HCT116 (cell line): ENCODE measurements around the gene SRL. TPM values are rescaled to one million over a fixed set of nuclear protein-coding genes. Genes with fewer than 3 reads are reported as not detected.

Experiments
- ATAC-seq: fragments of 200-7000 bp; cut with Tn5 transposase; 2 replicates; pipeline ENCODE4 v1.9.1; 2020; ENCODE audit warnings: mild to moderate bottlenecking, moderate library complexity
- BruUV-seq: library from RNA; stranded (reverse); fragments of 400-500 nt; replicated peaks from 2 replicates; lab custom pipeline; 2021; lab: Mats Ljungman, UMichigan
- CTCF ChIA-PET: fragments of 300-600 bp; sonication (Branson Sonifier 250); formaldehyde crosslinking; loops from one replicate; lab custom pipeline; 2021; ENCODE audit warnings: antibody characterized with exemption; lab: Charles Lee
- POLR2A ChIA-PET: fragments of 300-600, 350-600 bp; sonication (Branson Sonifier 250); formaldehyde crosslinking; loops from one replicate; lab custom pipeline; 2021; ENCODE audit warnings: antibody characterized with exemption; lab: Charles Lee
- RAD21 ChIA-PET, 2 experiments: fragments of 300-600 bp; sonication (Branson Sonifier 250); formaldehyde crosslinking; loops; one replicate each; lab custom pipeline; 2023; ENCODE audit warnings: low total read pairs in 2 of 2; ENCODE audit not compliant: uncharacterized antibody in 2 of 2, unreplicated experiment in 2 of 2, low non-redundant PET in 1 of 2; lab: Charles Lee
- DNase-seq: peaks from one replicate; pipeline ENCODE4 v3.0.0-alpha.2; 2010; ENCODE audit warnings: low read depth, low spot score
- H2AFZ ChIP-seq: fragments of 200-600 bp; shearing (Covaris generic), sonication (generic); 2 replicates; pipeline ENCODE4 v1.6.1; 2017; ENCODE audit warnings: low read depth, mixed run types, mixed read lengths, antibody characterized with exemption, low read length; ENCODE audit not compliant: poor library complexity, severe bottlenecking
- H3K27ac ChIP-seq: 2 replicates; pipeline ENCODE4 v1.5.1; 2012; ENCODE audit warnings: low read depth, low read length
- H3K27me3 ChIP-seq: fragments of 200-600 bp; sonication (generic); 2 replicates; pipeline ENCODE4 v1.6.1; 2016; ENCODE audit warnings: mixed run types, low read length, mixed read lengths; ENCODE audit not compliant: insufficient read depth
- H3K36me3 ChIP-seq, 2 experiments: fragments of 200-500 bp in 1 of 2; fragments of 200-600 bp in 1 of 2; sonication (Bioruptor generic) in 1 of 2; sonication (generic) in 1 of 2; 2 replicates each; pipeline versions ENCODE4 v1.5.1 to v1.6.1; 2014 to 2016; ENCODE audit warnings: low read length in 2 of 2, inconsistent platforms in 1 of 2, mixed read lengths in 1 of 2, mixed run types in 1 of 2; ENCODE audit not compliant: insufficient read depth in 2 of 2, control insufficient read depth in 1 of 2
- H3K4me1 ChIP-seq, 2 experiments: fragments of 200-600 bp in 1 of 2; sonication (generic) in 1 of 2; 2 replicates each; pipeline versions ENCODE4 v1.5.1 to v1.6.1; 2012 to 2017; ENCODE audit warnings: low read length in 2 of 2, inconsistent platforms in 1 of 2, mild to moderate bottlenecking in 1 of 2, mixed read lengths in 1 of 2, mixed run types in 1 of 2, moderate library complexity in 1 of 2; ENCODE audit not compliant: insufficient read depth in 2 of 2, control insufficient read depth in 1 of 2
- H3K4me2 ChIP-seq: fragments of 200-600 bp; sonication (generic); 2 replicates; pipeline ENCODE4 v1.6.1; 2017; ENCODE audit warnings: mixed run types, low read length, mixed read lengths
- H3K4me3 ChIP-seq, 2 experiments: fragments of 200-600 bp in 1 of 2; sonication (generic) in 1 of 2; replicated peaks in 1 of 2; 2 replicates each; pipeline ENCODE4 v1.5.1; 2011 to 2016; ENCODE audit warnings: low read length in 2 of 2, control low read depth in 1 of 2, low read depth in 1 of 2, mild to moderate bottlenecking in 1 of 2, mixed read lengths in 1 of 2, mixed run types in 1 of 2
- H3K79me2 ChIP-seq: fragments of 200-600 bp; sonication (generic); 2 replicates; pipeline ENCODE4 v1.6.1; 2017; ENCODE audit warnings: mild to moderate bottlenecking, mixed run types, low read length, moderate library complexity, mixed read lengths; ENCODE audit not compliant: insufficient read depth
- H3K9ac ChIP-seq: fragments of 200-600 bp; sonication (generic); 2 replicates; pipeline ENCODE4 v1.6.1; 2016; ENCODE audit warnings: low read length, mixed read lengths
- H3K9me2 ChIP-seq: fragments of 200-600 bp; sonication (generic), shearing (Covaris generic); 2 replicates; pipeline ENCODE4 v1.6.1; 2017; ENCODE audit warnings: mixed run types, mild to moderate bottlenecking, moderate library complexity; ENCODE audit not compliant: insufficient read depth
- H3K9me3 ChIP-seq, 2 experiments: fragments of 200-500 bp in 1 of 2; fragments of 200-600 bp in 1 of 2; sonication (Bioruptor generic) in 1 of 2; sonication (generic) in 1 of 2; 2 replicates each; pipeline ENCODE4 v1.6.1; 2014 to 2017; ENCODE audit warnings: low read length in 2 of 2, mixed read lengths in 2 of 2, inconsistent platforms in 1 of 2, low read depth in 1 of 2, mild to moderate bottlenecking in 1 of 2, mixed run types in 1 of 2, moderate library complexity in 1 of 2; ENCODE audit not compliant: control insufficient read depth in 1 of 2, insufficient read depth in 1 of 2
- H4K20me1 ChIP-seq: fragments of 200-600 bp; sonication (generic), shearing (Covaris generic); 2 replicates; pipeline ENCODE4 v1.6.1; 2017; ENCODE audit warnings: mixed run types, mild to moderate bottlenecking, moderate library complexity; ENCODE audit not compliant: insufficient read depth
- ELF1 ChIP-seq: IDR thresholded peaks from 2 replicates; pipeline ENCODE4 v1.6.1; 2012; ENCODE audit warnings: low read depth, borderline replicate concordance
- EZH2 ChIP-seq: fragments of 200-600 bp; sonication (generic); IDR thresholded peaks from 2 replicates; pipeline ENCODE4 v1.6.1; 2017; ENCODE audit warnings: antibody characterized with exemption, mixed run types
- JUND ChIP-seq: IDR thresholded peaks from 2 replicates; pipeline ENCODE4 v1.6.1; 2012
- POLR2A ChIP-seq: IDR thresholded peaks from 2 replicates; pipeline ENCODE4 v1.7.0; 2011; ENCODE audit warnings: borderline replicate concordance; ENCODE audit not compliant: insufficient read depth, insufficient read length; ENCODE audit errors: extremely low read depth
- RAD21 ChIP-seq: IDR thresholded peaks from 2 replicates; pipeline ENCODE4 v1.6.1; 2012; ENCODE audit warnings: low read depth, mild to moderate bottlenecking
- SRF ChIP-seq: IDR thresholded peaks from 2 replicates; pipeline ENCODE4 v1.6.1; 2012; ENCODE audit warnings: low read depth
- TCF7L2 ChIP-seq: IDR thresholded peaks from 2 replicates; pipeline ENCODE4 v1.7.0; 2011; ENCODE audit warnings: borderline replicate concordance, inconsistent platforms; ENCODE audit not compliant: insufficient read depth, insufficient read length; ENCODE audit errors: extremely low read depth
- YY1 ChIP-seq: IDR thresholded peaks from 2 replicates; pipeline ENCODE4 v1.6.1; 2011; ENCODE audit warnings: low read length, low read depth, moderate library complexity, mild to moderate bottlenecking; ENCODE audit not compliant: insufficient replicate concordance; ENCODE audit errors: extremely low read depth
- intact Hi-C: fragments of 100-400 bp; cut with micrococcal nuclease; formaldehyde crosslinking; loops from 2 replicates; pipeline ENCODE4 v1.10.0; 2022
- total RNA-seq: library from RNA; stranded (reverse); gene quantifications from one replicate; pipeline ENCODE4 v1.2.1, GENCODE V29; 2021; ENCODE audit not compliant: unreplicated experiment
- TF ChIP-seq, protein P1 (sequence below): IDR thresholded peaks from 2 replicates; pipeline ENCODE4 v1.6.1; 2012; ENCODE audit warnings: low read depth

Gene SRL
- total RNA-seq, 1 experiment from 2014 or later = not detected

DNA sequence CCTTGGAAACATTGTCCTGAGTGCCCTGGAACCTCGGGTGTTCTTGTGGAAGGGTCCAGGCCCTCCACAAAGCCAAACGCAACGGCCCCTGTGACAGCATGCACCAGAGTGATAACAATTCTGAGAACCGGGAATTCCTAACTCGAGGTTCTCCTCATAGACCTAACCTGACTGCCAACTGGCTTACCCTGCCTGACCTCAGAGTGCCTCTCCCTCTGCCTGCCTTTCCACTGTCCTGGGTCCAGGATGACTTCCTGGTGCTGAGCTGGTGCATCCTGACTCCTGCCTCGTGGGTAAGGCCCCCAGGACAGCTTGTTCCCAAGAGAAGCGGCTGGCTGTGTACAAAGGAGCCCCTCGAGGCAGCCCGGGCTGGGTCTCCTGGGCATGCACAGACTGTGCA is 51.8 kb downstream of the SRL start (continued):
- TF ChIP-seq TCF7L2 (no peak), RAD21 (no peak)

DNA sequence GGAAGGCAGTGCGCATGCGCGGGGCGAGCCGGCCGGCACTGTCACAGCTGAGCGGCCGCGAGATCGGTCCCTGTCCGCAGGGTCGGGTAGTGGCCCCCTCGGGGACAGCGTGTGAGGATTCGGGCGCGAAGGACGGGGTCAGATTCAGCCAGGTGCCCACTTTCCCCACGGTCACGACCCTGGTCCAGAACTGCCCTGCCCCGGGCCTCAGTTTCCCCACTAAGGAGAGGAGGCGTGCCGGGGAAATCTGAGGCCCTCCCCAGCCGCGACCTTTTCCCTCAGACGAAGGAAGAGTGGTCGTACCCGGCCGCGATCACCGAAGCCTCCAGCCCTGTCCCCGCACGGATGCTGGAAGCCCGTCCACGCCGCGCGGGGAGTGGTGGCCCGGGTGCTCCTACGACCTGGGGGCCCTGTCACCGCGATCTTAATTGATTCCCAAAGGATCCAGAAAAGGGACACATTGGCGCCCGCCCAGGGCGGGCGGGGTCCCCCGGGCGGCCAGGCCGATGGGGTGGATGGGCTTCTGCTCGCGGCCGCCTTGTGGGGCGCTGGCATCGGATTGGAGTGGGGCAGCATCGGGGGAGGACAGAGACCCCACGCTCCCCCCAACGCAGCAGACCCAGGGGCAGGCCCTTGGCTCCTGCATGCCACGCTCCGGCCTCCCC is 57.7 kb downstream of the SRL start:
- Histone ChIP-seq H3K79me2 (no peaks in the 10 kb centered on the region), H3K36me3 (no peaks in the 10 kb centered on the region), H2AFZ (no peak overlapping the region), H3K4me2 (peak overlapping the region; percentile 95), H3K9me3 (no peaks in the 10 kb centered on the region), H3K9me2 (no peaks in the 10 kb centered on the region), H3K4me3 (peak overlapping the region; percentile 59 to 79), H3K4me1 (peaks cover 6 to 29% of the 10 kb centered on the region in 2 experiments), H3K27ac (no peak overlapping the region; the same call in 1 of the 2 replicates), H3K27me3 (no peaks in the 10 kb centered on the region), H3K9ac (peak overlapping the region; percentile 97), H4K20me1 (no peaks in the 10 kb centered on the region)
- intact Hi-C loops = loop anchor here (5.0 kb wide), 1 partner anchor 68 kb away; no protein-coding TSS in a partner anchor
- ChIA-PET CTCF (interaction anchor here (1.3 kb wide), 1 partner anchor 70 kb away, joined by 10 read pairs; no protein-coding TSS in a partner anchor), RAD21 (no interaction called here), POLR2A (interaction anchor here (0.9 kb wide), 1 partner anchor 105 kb away, joined by 3 read pairs; no protein-coding TSS in a partner anchor)
- ATAC-seq = peak; percentile 1; the same call in 1 of the 2 replicates
- no peak for TF ChIP-seq EZH2
- no peak for TF ChIP-seq YY1
- no peak for TF ChIP-seq SRF
- no peak for TF ChIP-seq JUND
- no peak for TF ChIP-seq TCF7L2
- TF ChIP-seq ELF1 = no peak
- TF ChIP-seq, protein P1, sequence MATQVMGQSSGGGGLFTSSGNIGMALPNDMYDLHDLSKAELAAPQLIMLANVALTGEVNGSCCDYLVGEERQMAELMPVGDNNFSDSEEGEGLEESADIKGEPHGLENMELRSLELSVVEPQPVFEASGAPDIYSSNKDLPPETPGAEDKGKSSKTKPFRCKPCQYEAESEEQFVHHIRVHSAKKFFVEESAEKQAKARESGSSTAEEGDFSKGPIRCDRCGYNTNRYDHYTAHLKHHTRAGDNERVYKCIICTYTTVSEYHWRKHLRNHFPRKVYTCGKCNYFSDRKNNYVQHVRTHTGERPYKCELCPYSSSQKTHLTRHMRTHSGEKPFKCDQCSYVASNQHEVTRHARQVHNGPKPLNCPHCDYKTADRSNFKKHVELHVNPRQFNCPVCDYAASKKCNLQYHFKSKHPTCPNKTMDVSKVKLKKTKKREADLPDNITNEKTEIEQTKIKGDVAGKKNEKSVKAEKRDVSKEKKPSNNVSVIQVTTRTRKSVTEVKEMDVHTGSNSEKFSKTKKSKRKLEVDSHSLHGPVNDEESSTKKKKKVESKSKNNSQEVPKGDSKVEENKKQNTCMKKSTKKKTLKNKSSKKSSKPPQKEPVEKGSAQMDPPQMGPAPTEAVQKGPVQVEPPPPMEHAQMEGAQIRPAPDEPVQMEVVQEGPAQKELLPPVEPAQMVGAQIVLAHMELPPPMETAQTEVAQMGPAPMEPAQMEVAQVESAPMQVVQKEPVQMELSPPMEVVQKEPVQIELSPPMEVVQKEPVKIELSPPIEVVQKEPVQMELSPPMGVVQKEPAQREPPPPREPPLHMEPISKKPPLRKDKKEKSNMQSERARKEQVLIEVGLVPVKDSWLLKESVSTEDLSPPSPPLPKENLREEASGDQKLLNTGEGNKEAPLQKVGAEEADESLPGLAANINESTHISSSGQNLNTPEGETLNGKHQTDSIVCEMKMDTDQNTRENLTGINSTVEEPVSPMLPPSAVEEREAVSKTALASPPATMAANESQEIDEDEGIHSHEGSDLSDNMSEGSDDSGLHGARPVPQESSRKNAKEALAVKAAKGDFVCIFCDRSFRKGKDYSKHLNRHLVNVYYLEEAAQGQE = no peak
- no peak for TF ChIP-seq POLR2A
- BruUV-seq = no TSS peak
- DNase-seq = no peak
